HepG2 (cell line): Measurements from ENCODE around the gene MORF4L2. TPM values are rescaled to one million over a fixed set of nuclear protein-coding genes. Genes with fewer than 3 reads are reported as not detected.

Experiments
- CBX5 ChIP-seq: sonication (generic); formaldehyde crosslinking; IDR thresholded peaks from 2 replicates; pipeline ENCODE4 v1.4.0; 2020; ENCODE audit warnings: missing genetic modification reagents, borderline replicate concordance
- CHD2 ChIP-seq: IDR thresholded peaks from 2 replicates; pipeline ENCODE4 v1.6.1; 2011; ENCODE audit warnings: low read depth, low read length, improper control_type of control experiment
- GMEB1 ChIP-seq: sonication (generic); formaldehyde crosslinking; IDR thresholded peaks from 2 replicates; pipeline ENCODE4 v1.5.1; 2020; ENCODE audit warnings: missing genetic modification reagents, mild to moderate bottlenecking, borderline replicate concordance
- HIVEP1 ChIP-seq: sonication (generic); formaldehyde crosslinking; IDR thresholded peaks from 2 replicates; pipeline ENCODE4 v1.4.0; 2020; ENCODE audit warnings: mild to moderate bottlenecking, missing genetic modification reagents
- KDM5A ChIP-seq: fragments of 200-600 bp; sonication (generic); IDR thresholded peaks from 2 replicates; pipeline ENCODE4 v1.7.0; 2018; ENCODE audit warnings: antibody characterized with exemption, mild to moderate bottlenecking, low read length, borderline replicate concordance
- MIXL1 ChIP-seq: IDR thresholded peaks from 2 replicates; pipeline ENCODE4 v1.6.1; 2016
- MLLT10 ChIP-seq: sonication (generic); formaldehyde crosslinking; IDR thresholded peaks from 2 replicates; pipeline ENCODE4 v1.4.0; 2020; ENCODE audit warnings: missing genetic modification reagents
- MYPOP ChIP-seq: sonication (generic); formaldehyde crosslinking; IDR thresholded peaks from 2 replicates; pipeline ENCODE4 v1.8.1; 2023; ENCODE audit warnings: mild to moderate bottlenecking, moderate library complexity, missing genetic modification reagents
- NFYC ChIP-seq: IDR thresholded peaks from 2 replicates; pipeline ENCODE4 v1.6.1; 2016; ENCODE audit warnings: missing genetic modification reagents, missing compliant biosample characterization
- PRMT3 ChIP-seq: sonication (generic); formaldehyde crosslinking; IDR thresholded peaks from 2 replicates; pipeline ENCODE4 v1.8.1; 2022; ENCODE audit warnings: low read depth, mild to moderate bottlenecking, moderate library complexity, missing genetic modification reagents, borderline replicate concordance
- RFX1 ChIP-seq: fragments of 450-650 bp; IDR thresholded peaks from 2 replicates; pipeline ENCODE4 v1.6.1; 2017
- SOX13 ChIP-seq, 3 experiments: fragments of 450-650 bp in 1 of 3; sonication (generic) in 1 of 3; formaldehyde crosslinking in 1 of 3; IDR thresholded peaks in 2 of 3; conservative IDR thresholded peaks in 1 of 3; 2 replicates each; pipeline versions ENCODE4 v1.5.0 to v1.6.1; 2016 to 2020; ENCODE audit warnings: antibody characterized with exemption in 1 of 3, mild to moderate bottlenecking in 1 of 3, missing compliant biosample characterization in 1 of 3, missing genetic modification reagents in 1 of 3, moderate library complexity in 1 of 3
- TGIF2 ChIP-seq: IDR thresholded peaks from 2 replicates; pipeline ENCODE4 v1.6.1; 2016; ENCODE audit warnings: control low read depth, missing compliant biosample characterization
- THAP7 ChIP-seq: sonication (generic); formaldehyde crosslinking; IDR thresholded peaks from 2 replicates; pipeline ENCODE4 v1.8.1; 2023; ENCODE audit warnings: mild to moderate bottlenecking, missing genetic modification reagents
- TOE1 ChIP-seq: sonication (generic); formaldehyde crosslinking; IDR thresholded peaks from 2 replicates; pipeline ENCODE4 v1.4.0; 2020; ENCODE audit warnings: mild to moderate bottlenecking, missing genetic modification reagents
- ZBTB38 ChIP-seq: sonication (generic); formaldehyde crosslinking; IDR thresholded peaks from 2 replicates; pipeline ENCODE4 v1.5.1; 2020; ENCODE audit warnings: mild to moderate bottlenecking, missing genetic modification reagents
- ZBTB4 ChIP-seq: sonication (generic); formaldehyde crosslinking; IDR thresholded peaks from 2 replicates; pipeline ENCODE4 v1.4.0; 2020; ENCODE audit warnings: missing genetic modification reagents, mild to moderate bottlenecking, borderline replicate concordance
- ZNF160 ChIP-seq: sonication (generic); formaldehyde crosslinking; IDR thresholded peaks from 2 replicates; pipeline ENCODE4 v1.8.0; 2022; ENCODE audit warnings: mild to moderate bottlenecking, inconsistent platforms, missing genetic modification reagents
- ZNF550 ChIP-seq: sonication (generic); formaldehyde crosslinking; IDR thresholded peaks from 2 replicates; pipeline ENCODE4 v1.4.0; 2020; ENCODE audit warnings: mild to moderate bottlenecking, missing genetic modification reagents, borderline replicate concordance
- ZNF572 ChIP-seq: sonication (generic); formaldehyde crosslinking; IDR thresholded peaks from 2 replicates; pipeline ENCODE4 v1.5.1; 2020; ENCODE audit warnings: mild to moderate bottlenecking, missing genetic modification reagents
- ZNF737 ChIP-seq: sonication (generic); formaldehyde crosslinking; IDR thresholded peaks from 2 replicates; pipeline ENCODE4 v1.5.0; 2020; ENCODE audit warnings: missing genetic modification reagents, mild to moderate bottlenecking, borderline replicate concordance
- polyA plus RNA-seq, 8 experiments: library from polyadenylated mRNA; depleted of rRNA in 3 of 8; stranded (reverse) in 7 of 8; unstranded in 1 of 8; fragments of >200 nt; fragmentation: Illumina TruSeq in 4 of 8; extraction: Trizol in 4 of 8; gene quantifications; 2 replicates each; pipeline versions ENCODE4 v1.2.1 to v1.2.3, GENCODE V29; 2011 to 2016; ENCODE audit warnings: low read depth in 4 of 8, missing spikeins in 1 of 8, mixed read lengths in 1 of 8; ENCODE audit not compliant: insufficient read depth in 1 of 8
- total RNA-seq, 5 experiments: library from RNA; depleted of rRNA; stranded (reverse); fragments of >200 nt; fragmentation: Illumina TruSeq; extraction: Trizol; gene quantifications; 2 replicates each; pipeline ENCODE4 v1.2.3, GENCODE V29; 2016; ENCODE audit warnings: low read depth in 1 of 5
- TF ChIP-seq, protein P1 (sequence below): sonication (generic); formaldehyde crosslinking; IDR thresholded peaks from 2 replicates; pipeline ENCODE4 v1.5.0; 2020; ENCODE audit warnings: missing genetic modification reagents

The MORF4L2 gene
- total and polyA plus RNA-seq, 2 of the 13 experiments (the other 11 are each of a cell fraction or from before 2014, with no cell fraction given): 358 to 469 TPM

DNA sequence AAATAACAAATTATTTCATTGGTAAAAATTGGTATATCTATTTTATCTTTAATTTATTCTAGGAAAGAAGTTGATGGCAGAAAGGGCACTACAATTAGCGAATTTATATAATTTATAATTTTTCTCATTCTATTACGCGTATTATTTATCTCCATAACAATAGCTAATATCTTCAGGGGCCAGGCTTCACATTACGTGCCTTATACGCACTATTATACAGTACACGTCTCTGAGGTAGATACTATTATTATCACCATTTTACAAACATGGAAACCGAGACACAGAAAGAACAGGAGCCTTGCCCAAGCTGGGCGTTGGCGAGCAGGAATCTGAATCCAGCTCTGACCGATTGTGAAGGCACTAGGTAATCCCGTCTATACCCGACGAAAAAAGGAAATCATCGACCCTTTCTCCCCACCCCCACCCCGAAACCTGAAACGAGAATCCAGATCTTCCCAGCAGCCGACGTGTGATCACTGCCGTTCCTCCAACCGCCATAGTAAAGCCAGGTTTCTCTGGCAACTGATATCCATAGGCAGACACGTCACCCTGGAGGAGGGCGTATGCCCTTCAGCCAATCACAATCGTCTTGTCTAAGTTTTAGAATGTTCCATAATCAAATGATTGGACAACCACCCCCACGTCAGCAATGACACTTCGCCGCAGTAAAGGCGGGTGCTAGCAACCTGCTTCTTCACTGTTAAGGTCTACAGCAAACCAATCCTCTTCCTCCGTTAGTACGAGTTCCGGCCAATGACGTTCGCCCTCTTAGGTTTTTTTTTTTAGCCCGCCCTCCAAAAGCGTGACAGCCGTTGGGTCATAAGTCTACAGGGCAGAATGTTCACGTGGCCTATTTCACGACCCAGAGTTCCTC is at the start of gene MORF4L2 (continued):
- TF ChIP-seq ZBTB4 (CRISPR knock-in tag) (no peak), TOE1 (no peak), MYPOP (CRISPR knock-in tag) (no peak), HIVEP1 (CRISPR knock-in tag) (no peak), MIXL1 (CRISPR knock-in tag) (no peak), ZBTB38 (CRISPR knock-in tag) (no peak), THAP7 (no peak), CHD2 (no peak), CBX5 (CRISPR knock-in tag) (no peak), ZNF160 (no peak), KDM5A (peak; percentile 50; the same call in 1 of the 2 replicates), TGIF2 (CRISPR knock-in tag) (no peak), ZNF550 (CRISPR knock-in tag) (no peak), RFX1 (peak; percentile 69; the same call in 1 of the 2 replicates), GMEB1 (CRISPR knock-in tag) (no peak), PRMT3 (CRISPR knock-in tag) (no peak), ZNF737 (CRISPR knock-in tag) (no peak), ZNF572 (CRISPR knock-in tag) (no peak), MLLT10 (CRISPR knock-in tag) (no peak), NFYC (CRISPR knock-in tag) (peak; percentile 91), SOX13 (IDR thresholded peaks at IDR 0.05) (no peak), SOX13 (CRISPR knock-in tag; conservative IDR thresholded peaks at IDR 0.05 in 1 of 2, IDR thresholded peaks at IDR 0.05 in 1 of 2) (no peak)
- TF ChIP-seq, protein P1, sequence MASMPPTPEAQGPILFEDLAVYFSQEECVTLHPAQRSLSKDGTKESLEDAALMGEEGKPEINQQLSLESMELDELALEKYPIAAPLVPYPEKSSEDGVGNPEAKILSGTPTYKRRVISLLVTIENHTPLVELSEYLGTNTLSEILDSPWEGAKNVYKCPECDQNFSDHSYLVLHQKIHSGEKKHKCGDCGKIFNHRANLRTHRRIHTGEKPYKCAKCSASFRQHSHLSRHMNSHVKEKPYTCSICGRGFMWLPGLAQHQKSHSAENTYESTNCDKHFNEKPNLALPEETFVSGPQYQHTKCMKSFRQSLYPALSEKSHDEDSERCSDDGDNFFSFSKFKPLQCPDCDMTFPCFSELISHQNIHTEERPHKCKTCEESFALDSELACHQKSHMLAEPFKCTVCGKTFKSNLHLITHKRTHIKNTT: no peak
